NT2/D1 (cell line): ENCODE data around the gene ARAP2.

Experiments used
- SUZ12 ChIP-seq: IDR thresholded peaks from 2 replicates; pipeline ENCODE4 v1.6.1; 2011; ENCODE audit not compliant: insufficient read length, insufficient read depth; ENCODE audit errors: extremely low read depth
- YY1 ChIP-seq: IDR thresholded peaks from 2 replicates; pipeline ENCODE4 v1.6.1; 2011; ENCODE audit not compliant: insufficient read length, insufficient read depth
- ZNF274 ChIP-seq: IDR thresholded peaks from 2 replicates; pipeline ENCODE4 v1.6.1; 2011; ENCODE audit warnings: mild to moderate bottlenecking, low read depth, low read length

- TF ChIP-seq SUZ12 (no peak), YY1 (no peak), ZNF274 (no peak)
These were observed 205.8 kb downstream of the ARAP2 start for GRCh38 chr4:36038491-36038890.
